NCI-H2081 (cell line): ENCODE measurements around the gene NEGR1.

ENCODE experiments used
- DNase-seq, 2 experiments: peaks; one replicate each; lab custom pipeline; 2025; lab: John Stamatoyannopoulos, UW

Gene NEGR1

DNA sequence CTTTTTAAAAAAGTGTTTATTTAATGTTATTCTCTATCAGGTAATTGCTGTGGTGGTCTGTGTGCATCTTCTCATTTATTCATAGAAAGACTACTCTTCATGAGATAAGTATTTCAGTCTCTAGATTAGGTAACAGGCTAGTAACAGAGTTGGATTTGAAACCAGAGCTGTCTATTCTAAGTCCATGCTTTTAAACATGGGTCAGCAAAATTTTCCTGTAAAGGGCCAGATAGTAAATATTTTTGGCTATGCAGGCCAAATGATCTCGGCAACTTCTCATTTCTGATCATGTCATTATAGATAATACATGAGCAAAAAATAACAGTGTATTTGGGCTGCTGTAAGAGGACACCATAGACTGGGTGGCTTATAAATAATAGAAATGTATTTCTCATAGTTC is 715.9 kb downstream of the NEGR1 start:
- DNase-seq, result no peak

DNA sequence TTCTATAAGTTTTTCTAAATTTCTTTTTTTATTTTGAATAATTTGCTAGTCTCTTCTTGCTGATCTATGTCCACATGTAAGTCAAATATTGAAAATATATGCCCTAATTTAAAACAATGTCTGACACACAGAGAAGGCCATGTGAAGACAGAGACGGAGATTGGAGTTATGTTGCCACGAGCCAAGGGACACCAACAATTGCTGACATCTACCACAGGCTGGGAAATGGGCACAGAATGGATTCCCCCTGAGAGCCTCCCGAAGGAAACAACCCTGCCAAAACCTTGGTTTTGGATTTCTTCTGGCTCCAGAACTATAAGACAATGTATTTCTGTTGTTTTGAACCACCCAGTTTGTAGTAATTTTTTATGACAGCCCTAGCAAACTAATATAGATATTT is 716.5 kb downstream of the NEGR1 start:
- DNase-seq, result no peak

DNA sequence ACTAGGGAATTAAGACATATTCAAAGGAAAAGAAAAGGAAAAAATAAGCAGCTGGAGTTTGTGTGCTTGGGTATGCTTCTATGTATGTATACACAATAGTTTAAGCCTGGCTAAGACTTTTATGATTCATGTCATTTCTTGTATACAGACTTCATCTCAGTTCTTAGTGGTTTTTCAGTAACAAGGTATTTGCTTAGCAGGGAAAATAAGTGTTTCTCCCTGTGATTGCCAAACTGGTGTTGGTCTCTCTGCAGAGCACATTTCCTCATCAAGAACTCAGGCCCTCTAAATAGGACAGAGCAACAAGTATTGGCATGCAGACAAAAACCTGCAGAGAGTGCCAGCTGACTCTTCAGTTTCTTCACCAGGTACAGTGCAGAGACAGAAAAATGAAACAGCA is 717.1 kb downstream of the NEGR1 start:
- DNase-seq, result no peak

DNA sequence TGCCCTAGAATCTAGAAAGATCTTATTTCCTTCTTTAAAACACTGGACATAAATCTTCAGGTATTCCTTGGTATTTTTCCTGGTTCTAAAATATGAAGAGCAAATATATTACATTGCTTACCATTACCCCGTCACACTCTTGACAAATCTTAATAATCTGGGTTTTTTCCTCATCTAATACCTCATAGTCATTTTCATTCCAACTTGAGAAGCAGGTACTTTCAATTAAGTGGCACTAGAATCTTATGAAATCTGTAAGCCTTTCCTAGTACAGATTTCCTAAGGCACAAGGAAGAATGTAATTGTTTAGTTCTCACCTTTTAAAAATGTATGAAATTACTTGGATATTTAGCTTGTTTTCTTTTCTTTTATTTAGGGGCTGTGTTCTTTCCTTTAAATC is 720.0 kb downstream of the NEGR1 start:
- DNase-seq, result no peak

DNA sequence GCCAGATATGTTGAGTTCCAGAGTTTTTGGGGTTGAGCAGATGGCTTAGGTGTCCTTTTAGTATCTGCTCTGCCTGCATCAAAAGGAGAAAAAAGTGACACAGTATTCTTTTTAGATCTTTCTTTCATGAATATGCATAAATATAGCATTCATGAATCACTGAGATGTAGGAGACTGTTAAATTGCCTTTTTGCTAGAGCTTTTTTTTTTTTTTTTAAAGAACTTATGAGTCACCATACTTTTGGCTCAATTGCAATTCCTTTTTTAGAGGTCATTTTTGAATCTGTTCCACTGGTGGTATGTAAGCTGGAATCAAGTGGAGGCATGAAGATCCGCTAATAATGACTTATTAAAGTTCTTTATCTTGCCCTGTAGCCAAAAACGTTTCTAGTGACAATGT is 720.6 kb downstream of the NEGR1 start:
- DNase-seq, result no peak

DNA sequence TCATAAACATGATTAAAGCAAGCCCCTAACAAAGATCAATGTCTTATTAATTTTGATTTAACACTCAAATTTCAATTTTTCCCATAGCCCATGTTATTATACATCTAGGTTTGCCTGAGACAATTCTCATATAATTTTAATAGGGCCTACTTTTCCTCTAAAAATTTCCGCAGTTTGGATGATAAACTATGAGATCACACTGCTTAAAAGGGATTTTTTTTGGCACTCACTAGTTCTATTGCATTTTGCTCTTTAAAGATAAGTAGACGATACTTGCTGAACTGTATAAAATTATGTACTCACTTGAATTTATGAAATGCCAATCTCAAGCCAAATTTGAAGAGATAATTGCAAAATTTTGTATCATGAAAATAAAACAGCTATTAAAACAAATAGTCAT is 721.1 kb downstream of the NEGR1 start:
- no peak for DNase-seq

DNA sequence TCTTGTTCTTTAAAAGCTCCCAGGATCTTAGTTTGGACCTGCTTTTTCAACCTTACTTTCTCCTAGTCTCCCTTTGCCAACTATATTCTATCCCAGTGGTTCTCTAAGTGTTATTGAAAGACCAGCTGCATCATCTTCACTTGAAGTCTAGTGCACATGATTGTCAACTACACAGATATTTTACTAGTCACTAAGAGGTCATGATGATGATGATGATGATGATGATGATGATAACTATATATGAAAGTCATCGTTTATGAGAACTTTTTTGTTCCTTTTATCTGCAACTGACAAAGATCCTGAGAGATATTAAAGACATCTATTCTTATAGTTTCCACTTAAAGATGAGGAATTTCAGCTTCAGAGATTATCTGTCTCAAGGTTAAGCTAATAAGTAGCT is 722.5 kb downstream of the NEGR1 start:
- DNase-seq, result no peak

DNA sequence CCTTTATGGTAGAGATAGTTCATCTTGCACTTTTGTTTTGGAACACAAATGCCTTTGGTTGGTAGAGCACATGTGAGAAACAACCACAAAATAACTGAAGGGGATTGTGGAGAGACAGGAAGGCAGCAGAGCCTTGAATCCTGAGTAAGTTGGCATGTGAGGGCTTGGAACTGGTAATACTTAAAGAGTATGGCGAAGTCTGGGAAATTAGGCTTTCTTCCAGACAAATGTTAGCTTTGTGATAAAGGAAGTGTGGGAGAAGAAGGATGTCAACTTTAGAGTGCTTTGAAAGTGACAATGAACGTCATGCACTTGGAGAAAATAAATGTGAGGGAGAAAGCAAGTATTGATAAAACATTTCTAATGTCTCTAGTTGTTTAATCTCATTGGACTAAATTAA is 725.2 kb downstream of the NEGR1 start:
- no peak for DNase-seq

DNA sequence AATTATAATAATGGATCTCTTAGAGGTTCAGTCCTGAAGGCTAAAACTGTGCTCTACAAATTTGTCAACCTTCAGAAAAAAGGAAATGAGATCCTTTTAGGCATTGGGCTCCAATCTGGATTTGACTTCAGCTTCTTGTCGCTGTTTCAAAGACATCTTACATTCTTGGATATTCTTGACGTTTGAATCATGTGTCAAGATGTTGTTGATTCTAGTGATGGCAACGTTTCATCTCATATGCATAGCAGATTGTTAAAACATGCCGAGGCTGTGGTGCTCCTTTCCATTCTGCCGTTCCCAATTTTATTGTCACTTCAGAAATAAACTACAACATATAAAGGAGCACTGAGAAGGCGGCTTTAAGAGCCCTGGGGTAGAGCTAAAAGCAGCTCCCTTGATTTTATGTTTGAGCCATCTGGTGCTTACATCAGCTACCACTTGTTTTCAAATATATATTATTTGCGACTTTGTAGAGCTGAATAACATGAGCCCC is 733.9 kb downstream of the NEGR1 start:
- no peak for DNase-seq

DNA sequence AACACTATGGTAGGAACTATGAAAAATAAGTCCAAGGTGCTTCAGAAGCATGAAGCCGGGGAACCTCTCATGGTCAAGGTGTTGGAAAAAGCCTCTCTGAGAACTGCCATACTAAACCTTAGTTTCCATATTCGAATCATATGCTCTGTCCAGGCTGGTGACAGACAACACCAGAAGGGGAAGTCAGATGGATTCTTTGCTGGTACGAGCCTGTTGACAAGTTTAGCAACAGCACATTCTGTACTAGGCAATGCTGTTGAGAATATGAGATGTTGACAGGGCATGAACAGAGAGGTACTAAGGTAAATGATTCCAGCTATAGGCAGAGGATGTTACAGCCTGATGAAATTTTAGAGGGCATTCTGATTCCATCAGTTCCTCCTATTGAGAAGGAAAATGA is 740.2 kb downstream of the NEGR1 start:
- DNase-seq, result no peak

DNA sequence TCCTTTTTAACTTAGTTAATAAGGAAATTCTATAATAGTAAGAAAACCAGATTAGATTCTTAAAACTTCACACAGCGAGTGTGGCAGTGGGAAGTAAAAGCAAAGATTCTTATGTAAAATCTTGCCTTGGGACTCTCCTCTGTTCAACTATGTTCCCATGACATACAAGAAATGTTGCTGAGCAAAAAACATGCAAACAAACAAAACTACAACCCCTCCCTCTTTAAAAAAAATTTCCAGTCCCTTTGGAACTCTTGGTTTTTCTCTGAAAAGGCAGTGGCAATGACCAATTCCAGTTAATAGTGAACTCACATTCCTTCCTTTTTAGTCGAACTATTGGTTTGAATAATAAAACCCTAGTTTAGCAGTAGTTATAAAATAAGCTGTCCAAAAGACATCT is 748.4 kb downstream of the NEGR1 start:
- no peak for DNase-seq

DNA sequence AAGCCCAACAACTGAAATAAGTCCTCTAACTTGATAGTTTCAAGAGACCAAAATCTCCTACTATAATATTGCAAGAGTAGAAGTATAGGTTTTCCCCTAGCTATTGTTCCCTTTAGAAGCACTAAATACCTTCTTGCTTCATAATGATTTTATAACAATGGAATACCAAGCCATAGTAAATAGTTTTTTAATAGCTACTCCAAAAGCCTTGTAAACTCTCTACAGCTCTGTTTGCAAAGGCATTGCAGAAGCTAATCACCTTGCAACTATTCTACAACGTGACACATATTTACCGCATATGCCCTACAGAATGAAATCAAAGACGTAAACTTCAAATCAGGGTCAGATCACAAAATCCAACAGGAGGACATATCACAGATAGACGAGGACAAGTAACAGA is 750.0 kb downstream of the NEGR1 start:
- DNase-seq, result no peak

DNA sequence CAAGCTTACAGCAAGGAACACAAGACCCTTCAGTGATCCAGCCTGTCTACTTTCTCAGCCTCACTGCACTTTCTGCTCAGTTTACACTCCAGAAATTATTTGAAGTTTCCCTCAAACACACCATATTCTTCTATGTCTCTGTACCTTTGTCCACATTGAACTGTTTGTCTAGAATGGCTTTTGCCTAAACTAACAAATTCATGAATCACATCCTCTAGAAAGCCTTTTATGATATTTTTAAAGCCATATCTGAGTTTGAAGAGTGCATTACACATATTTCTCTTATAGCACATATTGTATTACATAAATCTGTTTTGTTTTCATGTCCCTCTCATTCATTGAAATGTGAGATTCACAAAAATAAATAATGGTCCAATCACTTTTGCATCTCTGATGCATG is 755.5 kb downstream of the NEGR1 start:
- DNase-seq, result no peak

DNA sequence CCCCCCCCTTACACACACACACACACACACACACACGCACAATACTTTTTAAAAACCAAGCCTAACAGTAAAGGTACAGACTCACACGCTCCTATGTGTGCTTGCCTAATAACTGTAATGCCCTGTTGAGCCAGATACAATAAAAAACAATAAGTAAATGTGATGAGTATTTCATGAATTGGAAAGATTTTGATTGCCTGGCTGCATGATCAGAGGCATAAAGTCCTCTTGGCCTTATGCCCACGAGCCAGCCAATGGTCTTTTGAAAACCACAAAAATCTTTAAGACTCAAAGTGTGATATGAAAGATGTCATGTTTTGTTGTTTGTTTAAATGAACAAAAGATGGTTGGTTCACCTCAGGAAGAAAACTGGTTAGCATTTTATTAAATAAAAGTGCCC is 759.6 kb downstream of the NEGR1 start:
- DNase-seq, result no peak

DNA sequence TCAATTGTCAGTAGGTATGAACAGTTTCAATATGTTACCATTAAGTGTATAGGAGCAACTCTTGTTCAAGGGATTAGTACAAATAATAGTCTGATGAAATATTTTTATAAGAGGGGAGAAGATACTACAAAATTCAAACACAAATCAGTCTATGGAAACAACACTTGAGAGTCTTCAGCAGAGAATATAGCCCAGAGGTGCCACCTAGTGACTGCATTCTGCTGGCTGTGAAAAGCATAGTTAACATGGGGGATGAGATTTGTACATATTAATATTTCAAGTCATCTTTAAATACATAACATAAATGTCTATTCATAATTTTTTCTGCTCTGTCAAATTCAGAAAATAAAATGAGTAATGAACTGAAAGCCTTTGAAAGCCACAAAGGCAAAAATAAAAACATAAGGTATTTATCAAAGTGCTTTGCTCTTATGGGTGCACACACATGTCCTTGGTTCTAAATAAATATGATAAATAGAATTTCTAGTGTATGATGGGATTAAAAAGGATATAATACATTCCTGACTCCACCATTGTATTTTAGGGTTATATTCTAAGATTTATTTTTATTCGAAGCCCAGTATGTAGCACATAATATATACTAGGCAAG is 760.6 kb downstream of the NEGR1 start:
- peak; percentile 10 to 60 for DNase-seq

DNA sequence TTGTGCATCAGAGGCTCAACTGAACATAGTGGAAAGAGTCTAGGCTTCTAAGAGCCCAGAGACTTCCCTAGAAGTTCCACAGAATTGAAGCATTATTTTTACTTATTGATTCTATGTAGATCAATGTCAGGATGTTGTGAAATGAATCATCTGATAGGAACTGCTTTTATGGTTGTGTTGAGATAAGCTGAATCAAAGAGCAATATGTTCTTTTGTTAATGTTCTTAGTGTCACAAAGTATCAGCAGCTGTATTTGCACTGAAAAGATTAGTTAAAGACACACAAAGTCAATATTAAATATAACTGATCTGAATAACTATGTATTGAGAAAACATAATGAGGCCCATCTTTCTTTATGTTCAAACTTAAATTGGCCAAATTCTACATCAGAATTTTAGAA is 770.8 kb downstream of the NEGR1 start:
- DNase-seq, result no peak

DNA sequence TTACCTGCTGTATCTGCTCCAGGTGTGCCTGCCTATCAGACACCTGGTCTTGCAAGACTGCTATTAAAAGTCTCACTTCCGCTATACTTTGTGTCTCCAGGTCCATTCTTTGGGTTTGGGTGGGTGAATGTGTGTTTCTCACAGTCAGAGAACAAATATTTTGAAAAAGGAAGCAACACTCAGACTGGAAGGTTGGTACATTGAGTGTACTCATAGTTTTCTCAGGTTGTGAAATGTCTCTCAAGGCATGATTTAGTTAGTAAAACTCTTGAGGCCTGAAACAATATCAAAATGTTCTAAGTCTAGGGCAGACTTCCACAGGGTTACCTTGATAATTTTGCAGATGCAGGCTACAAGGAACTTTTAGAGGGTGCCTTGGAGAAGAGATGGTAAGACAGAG is 771.6 kb downstream of the NEGR1 start:
- DNase-seq, result no peak

DNA sequence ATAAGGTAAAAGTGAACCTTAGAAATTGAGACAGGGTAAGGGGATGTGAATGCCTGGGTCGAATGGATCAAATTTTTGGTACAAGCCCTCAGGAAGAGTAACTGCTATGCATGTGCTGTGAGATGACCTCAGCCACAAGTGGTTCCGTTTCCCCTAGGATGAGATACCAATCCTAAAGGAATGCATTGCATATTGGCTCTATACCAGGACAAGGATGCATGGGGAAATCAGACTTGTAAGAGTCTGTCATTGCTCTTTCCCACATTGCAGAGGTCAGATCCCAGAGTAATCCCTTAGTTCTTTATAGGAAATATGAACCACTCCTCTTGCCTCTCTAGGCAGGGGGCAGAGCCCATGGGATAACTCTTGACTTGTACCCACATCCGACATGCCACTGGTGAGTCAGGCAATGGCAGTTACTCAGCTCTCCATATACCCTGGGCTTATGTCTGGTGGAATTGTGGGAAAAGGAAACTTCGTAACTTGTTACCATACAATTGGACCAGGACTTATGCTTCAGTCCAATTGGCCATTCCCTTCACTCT is 773.2 kb downstream of the NEGR1 start:
- no peak for DNase-seq

DNA sequence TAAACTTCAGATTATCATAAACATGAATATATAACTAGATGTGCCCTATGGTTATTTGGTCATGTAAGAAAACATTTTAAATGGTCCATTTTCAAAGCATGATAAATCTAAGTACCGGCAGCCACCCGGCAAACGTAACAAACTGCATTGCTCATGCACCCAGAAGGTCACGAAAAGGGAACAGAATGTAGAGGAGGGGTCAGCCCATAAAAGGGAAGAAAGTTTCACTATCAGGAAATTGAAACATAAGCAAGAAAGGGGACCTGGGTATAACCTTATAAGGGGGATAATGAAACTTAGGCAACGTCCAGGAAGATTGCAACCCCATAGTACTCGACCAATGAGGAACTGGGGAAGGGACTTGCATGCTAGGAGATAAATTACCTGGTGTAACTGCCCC is 780.3 kb downstream of the NEGR1 start:
- DNase-seq, result no peak

DNA sequence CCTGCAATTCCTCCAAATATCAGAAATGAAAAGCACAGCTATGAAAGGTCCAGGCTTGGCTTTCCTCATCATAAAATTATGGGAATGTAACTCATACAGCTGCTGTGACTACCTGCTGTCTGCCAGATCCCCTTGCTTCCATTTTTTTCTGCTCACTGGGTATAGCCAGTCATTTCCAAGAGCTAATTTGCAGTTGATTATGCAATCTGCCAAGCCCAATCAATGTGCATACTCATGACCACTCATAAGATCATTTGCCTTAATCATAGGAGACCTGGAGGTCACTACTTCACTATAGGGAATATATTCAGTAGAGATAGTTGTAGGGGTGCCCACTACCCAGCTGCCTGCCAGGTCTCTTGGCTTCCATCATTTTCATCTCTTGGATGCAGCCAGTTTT is 783.8 kb downstream of the NEGR1 start:
- no peak for DNase-seq

DNA sequence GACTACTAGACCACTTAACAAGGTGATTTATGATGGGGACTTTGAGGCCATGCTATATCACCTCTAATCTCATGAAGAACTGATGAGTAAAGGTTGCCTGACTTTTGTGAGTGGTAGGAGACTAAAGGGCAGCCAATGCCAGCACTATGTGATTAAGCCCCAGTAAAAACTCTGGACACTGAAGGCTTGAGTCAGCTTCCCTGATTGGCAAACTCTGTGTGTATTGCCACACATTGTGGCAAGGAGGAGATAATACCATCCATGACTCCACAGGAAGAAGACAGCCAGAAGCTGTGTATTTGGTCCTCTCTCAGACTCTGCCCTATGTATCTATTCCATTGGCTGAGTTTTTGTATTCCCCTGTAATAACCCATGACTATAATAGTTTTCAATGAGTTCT is 788.2 kb downstream of the NEGR1 start:
- DNase-seq, result no peak

DNA sequence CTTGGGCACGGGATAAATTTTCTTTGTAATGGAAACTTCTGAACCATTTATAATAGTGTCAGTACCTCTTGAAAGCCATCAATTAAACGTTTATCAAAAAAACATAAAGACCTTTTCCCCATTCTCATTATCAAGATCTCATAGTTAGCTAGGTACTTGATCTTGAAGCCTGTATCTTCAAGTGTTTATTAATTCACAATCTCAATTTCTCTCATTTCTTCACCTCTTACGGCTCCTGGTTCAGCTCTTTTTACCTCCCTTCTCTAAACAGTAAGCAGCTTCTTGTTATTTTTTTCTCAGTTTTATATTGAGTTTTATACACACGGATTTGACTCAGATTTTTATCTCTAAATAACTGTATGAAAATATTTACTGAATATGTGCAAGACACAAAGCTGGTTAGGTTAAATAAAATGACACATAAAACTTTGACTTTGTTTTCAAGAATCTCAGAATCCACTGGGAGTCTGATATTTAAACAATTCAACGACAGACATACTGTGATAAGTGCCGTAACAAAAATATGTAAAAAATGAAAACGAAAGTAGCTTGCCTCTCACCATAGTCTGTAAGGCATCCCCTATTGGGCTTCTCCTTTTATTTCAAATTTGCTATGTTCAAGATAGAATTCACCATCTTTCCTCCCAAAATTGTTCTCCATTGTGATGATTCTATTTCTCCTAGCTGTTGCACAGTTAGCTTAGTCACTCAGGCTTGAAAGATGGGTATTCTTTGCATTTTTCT is 789.9 kb downstream of the NEGR1 start:
- DNase-seq, result no peak

DNA sequence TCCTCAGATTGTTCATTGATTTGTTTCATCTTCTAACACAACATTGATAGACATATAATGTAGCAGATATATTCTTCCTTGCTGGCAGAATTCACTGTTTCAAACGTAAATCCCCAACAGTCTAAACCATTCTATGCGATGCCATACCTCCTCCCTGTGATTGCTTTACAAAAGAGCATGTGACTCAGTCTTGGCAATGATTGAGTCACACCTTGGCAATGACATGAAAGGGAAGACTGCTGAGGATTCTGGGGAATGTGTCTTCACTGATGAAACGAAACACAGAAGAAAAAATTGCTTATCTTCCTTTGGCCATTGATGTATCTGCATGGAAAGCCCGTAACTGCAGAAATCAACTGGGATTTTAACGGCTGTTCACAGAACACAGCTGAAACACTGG is 791.9 kb downstream of the NEGR1 start:
- DNase-seq, result no peak
